H1 (cell line): ENCODE results near the gene SYT14.

Experiments used
- BRCA1 ChIP-seq: IDR thresholded peaks from 2 replicates; pipeline ENCODE4 v1.6.1; 2012; ENCODE audit warnings: low read depth, low read length, improper control_type of control experiment
- CBX5 ChIP-seq: fragments of 300-800, 300-1000 bp; sonication (generic); IDR thresholded peaks from 2 replicates; pipeline ENCODE4 v1.7.1; 2016; ENCODE audit warnings: antibody characterized with exemption, low read length, low read depth
- CREB1 ChIP-seq: IDR thresholded peaks from 2 replicates; pipeline ENCODE4 v1.6.1; 2012; ENCODE audit warnings: inconsistent platforms
- CTCF ChIP-seq, 3 experiments: IDR thresholded peaks; 1 replicate in 2 of 3; 2 replicates in 1 of 3; pipeline versions ENCODE4 v1.5.1 to v1.6.1; 2011; ENCODE audit warnings: low read length in 3 of 3, mild to moderate bottlenecking in 3 of 3, inconsistent platforms in 2 of 3, low read depth in 1 of 3, moderate library complexity in 1 of 3; ENCODE audit not compliant: insufficient read depth in 1 of 3; ENCODE audit errors: control extremely low read depth in 1 of 3
- E2F6 ChIP-seq: IDR thresholded peaks from 2 replicates; pipeline ENCODE4 v1.6.1; 2012; ENCODE audit warnings: inconsistent platforms
- EZH2 ChIP-seq: fragments of 200-600 bp; sonication (generic); IDR thresholded peaks from 2 replicates; pipeline ENCODE4 v1.7.1; 2012; ENCODE audit warnings: low read depth, mild to moderate bottlenecking, moderate library complexity, low read length, inconsistent platforms; ENCODE audit not compliant: severe bottlenecking
- HDAC2 ChIP-seq, 2 experiments: fragments of 300-600 bp in 1 of 2; sonication (generic) in 1 of 2; IDR thresholded peaks; 2 replicates each; pipeline ENCODE4 v1.6.1; 2011 to 2012; ENCODE audit warnings: low read depth in 2 of 2, low read length in 2 of 2, mild to moderate bottlenecking in 2 of 2, moderate library complexity in 2 of 2, borderline replicate concordance in 1 of 2, inconsistent platforms in 1 of 2
- KDM1A ChIP-seq: fragments of 200-600, 300-600 bp; sonication (generic); IDR thresholded peaks from 2 replicates; pipeline ENCODE4 v1.7.1; 2016; ENCODE audit warnings: mild to moderate bottlenecking, low read length, borderline replicate concordance
- MAX ChIP-seq: IDR thresholded peaks from 2 replicates; pipeline ENCODE4 v1.6.1; 2012; ENCODE audit warnings: inconsistent platforms
- POLR2A ChIP-seq, 2 experiments: IDR thresholded peaks; 1 replicate in 1 of 2; 2 replicates in 1 of 2; pipeline ENCODE4 v1.6.1; 2011; ENCODE audit warnings: low read depth in 2 of 2, low read length in 2 of 2, mild to moderate bottlenecking in 2 of 2; ENCODE audit errors: control extremely low read depth in 1 of 2
- POLR2AphosphoS5 ChIP-seq: IDR thresholded peaks from 2 replicates; pipeline ENCODE4 v1.6.1; 2011; ENCODE audit warnings: low read depth, low read length
- RAD21 ChIP-seq, 2 experiments: IDR thresholded peaks in 1 of 2; conservative IDR thresholded peaks in 1 of 2; 2 replicates each; pipeline ENCODE4 v1.6.1; 2011; ENCODE audit warnings: low read depth in 2 of 2, low read length in 2 of 2, improper control_type of control experiment in 1 of 2, inconsistent platforms in 1 of 2, mild to moderate bottlenecking in 1 of 2, moderate library complexity in 1 of 2
- RFX5 ChIP-seq: IDR thresholded peaks from 2 replicates; pipeline ENCODE4 v1.6.1; 2011; ENCODE audit warnings: low read depth, low read length, improper control_type of control experiment, borderline replicate concordance
- SIX5 ChIP-seq: IDR thresholded peaks from 2 replicates; pipeline ENCODE4 v1.6.1; 2011; ENCODE audit warnings: mild to moderate bottlenecking, low read depth, low read length

GRCh38 chr1:210159211-210159610, 221.2 kb downstream of the SYT14 start:
- TF ChIP-seq RAD21 (IDR thresholded peaks at IDR 0.05 in 1 of 2, conservative IDR thresholded peaks at IDR 0.05 in 1 of 2; ENCODE audit: low read depth in 2 of 2, low read length in 2 of 2) (no peak), POLR2AphosphoS5 (no peak), CTCF (IDR thresholded peaks at IDR 0.05; ENCODE audit: control extremely low read depth in 1 of 3, insufficient read depth in 1 of 3, low read depth in 1 of 3, low read length in 3 of 3) (no peak), SIX5 (no peak), CREB1 (no peak), BRCA1 (no peak), HDAC2 (IDR thresholded peaks at IDR 0.05; ENCODE audit: borderline replicate concordance in 1 of 2, low read depth in 2 of 2, low read length in 2 of 2) (no peak), E2F6 (no peak), KDM1A (no peak), CBX5 (no peak), RFX5 (no peak), EZH2 (no peak), MAX (no peak), POLR2A (IDR thresholded peaks at IDR 0.05; ENCODE audit: control extremely low read depth in 1 of 2, low read depth in 2 of 2, low read length in 2 of 2) (no peak)
